ENCODE measurements around the gene SPOCK1. TPM values are rescaled to one million over a fixed set of nuclear protein-coding genes. Genes with fewer than 3 reads are reported as not detected.

SPOCK1 gene
- total and polyA plus RNA-seq, 2 donors (not counting 3 experiments of a cell fraction or from before 2014, with no cell fraction given) = 144 to 280 TPM

DNA sequence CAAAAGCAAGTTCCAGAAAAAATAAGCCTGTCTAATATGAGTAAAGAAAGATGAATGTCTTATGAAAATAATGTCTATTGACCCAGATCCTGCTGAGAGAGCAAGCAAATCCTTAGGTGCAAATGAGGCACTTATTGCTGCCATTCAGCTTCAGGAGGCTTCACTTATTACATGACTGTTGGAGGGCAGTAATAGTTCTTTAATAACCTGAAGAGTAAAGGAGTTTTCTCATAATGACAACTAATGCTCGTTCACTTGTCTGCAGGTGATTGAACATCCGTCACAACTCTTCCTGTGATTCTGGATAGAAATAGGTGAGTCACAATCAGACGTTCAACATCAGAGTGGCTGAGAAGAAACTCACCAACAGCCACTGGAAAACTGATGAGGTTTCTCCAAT lies 58.3 kb downstream of the SPOCK1 start:
- DNase-seq (ENCODE audit: low read depth, low spot score) (no peak), FAIRE-seq (no peak)
- ChIA-PET POLR2A (no interaction called here), CTCF (interaction anchor here (1.0 to 1.8 kb wide), 2 partner anchors 96 to 120 kb away, joined by 3 to 5 read pairs; no protein-coding TSS in a partner anchor)
- dilution Hi-C loops (cut with MboI; ENCODE audit: extremely low pct_ligation_motif_present, low sequenced_read_pairs) = no loop called here
- Histone ChIP-seq H2AFZ (ENCODE audit: low read depth, low read length) (no peak overlapping the region), H3K4me1 (ENCODE audit: control insufficient read depth, extremely low read depth, insufficient read depth, low read length) (peaks cover 25% of the 10 kb centered on the region), H3K9me3 (replicated peaks; ENCODE audit: control insufficient read depth, insufficient read depth, low read length) (no peaks in the 10 kb centered on the region), H3K27ac (ENCODE audit: insufficient read depth, low read depth, low read length) (no peak overlapping the region), H3K4me3 (replicated peaks in 1 of 3; ENCODE audit: insufficient read depth in 1 of 3, low read depth in 1 of 3, low read length in 3 of 3) (no peak overlapping the region), H3K4me2 (ENCODE audit: insufficient read depth, low read length) (no peak overlapping the region), H3K36me3 (ENCODE audit: control insufficient read depth in 2 of 2, extremely low read depth in 1 of 2, insufficient read depth in 2 of 2, low read length in 2 of 2) (no peaks in the 10 kb centered on the region), H3K79me2 (ENCODE audit: control insufficient read depth, insufficient read depth, low read length) (peaks cover 59% of the 10 kb centered on the region), H3K9me1 (replicated peaks; ENCODE audit: control insufficient read depth, extremely low read depth, insufficient read depth, low read length) (no peaks in the 10 kb centered on the region), H3K27me3 (ENCODE audit: control insufficient read depth in 2 of 2, insufficient read depth in 2 of 2, low read length in 2 of 2) (no peaks in the 10 kb centered on the region), H3K9ac (replicated peaks; ENCODE audit: extremely low read depth, insufficient read depth, low read length) (no peak overlapping the region), H4K20me1 (replicated peaks; ENCODE audit: control insufficient read depth, extremely low read depth, insufficient read depth, low read length) (no peaks in the 10 kb centered on the region)
- intact Hi-C loops (cut with micrococcal nuclease) = no loop called here
- no TSS peak for BruUV-seq (replicated peaks)
- no peak for TF ChIP-seq FOS (IDR thresholded peaks at IDR 0.05; ENCODE audit: borderline replicate concordance, insufficient read depth, low read length)
- TF ChIP-seq POLR2AphosphoS5 (IDR thresholded peaks at IDR 0.05; ENCODE audit: insufficient read depth, low read depth, low read length) = no peak
- TF ChIP-seq, protein P1, sequence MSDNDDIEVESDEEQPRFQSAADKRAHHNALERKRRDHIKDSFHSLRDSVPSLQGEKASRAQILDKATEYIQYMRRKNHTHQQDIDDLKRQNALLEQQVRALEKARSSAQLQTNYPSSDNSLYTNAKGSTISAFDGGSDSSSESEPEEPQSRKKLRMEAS (IDR thresholded peaks at IDR 0.05; ENCODE audit: insufficient read depth, insufficient read length) = no peak
- no peak for TF ChIP-seq GATA2 (IDR thresholded peaks at IDR 0.05; ENCODE audit: insufficient read depth, insufficient read length, low read depth, low read length)
- no peak for TF ChIP-seq POLR2A (IDR thresholded peaks at IDR 0.05; ENCODE audit: low read depth, low read length)
- TF ChIP-seq, protein P2, sequence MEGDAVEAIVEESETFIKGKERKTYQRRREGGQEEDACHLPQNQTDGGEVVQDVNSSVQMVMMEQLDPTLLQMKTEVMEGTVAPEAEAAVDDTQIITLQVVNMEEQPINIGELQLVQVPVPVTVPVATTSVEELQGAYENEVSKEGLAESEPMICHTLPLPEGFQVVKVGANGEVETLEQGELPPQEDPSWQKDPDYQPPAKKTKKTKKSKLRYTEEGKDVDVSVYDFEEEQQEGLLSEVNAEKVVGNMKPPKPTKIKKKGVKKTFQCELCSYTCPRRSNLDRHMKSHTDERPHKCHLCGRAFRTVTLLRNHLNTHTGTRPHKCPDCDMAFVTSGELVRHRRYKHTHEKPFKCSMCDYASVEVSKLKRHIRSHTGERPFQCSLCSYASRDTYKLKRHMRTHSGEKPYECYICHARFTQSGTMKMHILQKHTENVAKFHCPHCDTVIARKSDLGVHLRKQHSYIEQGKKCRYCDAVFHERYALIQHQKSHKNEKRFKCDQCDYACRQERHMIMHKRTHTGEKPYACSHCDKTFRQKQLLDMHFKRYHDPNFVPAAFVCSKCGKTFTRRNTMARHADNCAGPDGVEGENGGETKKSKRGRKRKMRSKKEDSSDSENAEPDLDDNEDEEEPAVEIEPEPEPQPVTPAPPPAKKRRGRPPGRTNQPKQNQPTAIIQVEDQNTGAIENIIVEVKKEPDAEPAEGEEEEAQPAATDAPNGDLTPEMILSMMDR (IDR thresholded peaks at IDR 0.05; ENCODE audit: extremely low read depth in 1 of 2, insufficient read depth in 1 of 2, low read depth in 1 of 2, low read length in 2 of 2) = no peak
- TF ChIP-seq EZH2 (IDR thresholded peaks at IDR 0.05; ENCODE audit: borderline replicate concordance, low read depth, low read length, severe bottlenecking) = no peak
- no peak for TF ChIP-seq MYC (IDR thresholded peaks at IDR 0.05; ENCODE audit: low read depth, low read length)
- TF ChIP-seq JUN (IDR thresholded peaks at IDR 0.05; ENCODE audit: borderline replicate concordance, insufficient read depth, insufficient read length, low read depth) = no peak

All from endothelial cell of umbilical vein (primary cell).